ENCODE measurements around the gene ZNF426.

DNA sequence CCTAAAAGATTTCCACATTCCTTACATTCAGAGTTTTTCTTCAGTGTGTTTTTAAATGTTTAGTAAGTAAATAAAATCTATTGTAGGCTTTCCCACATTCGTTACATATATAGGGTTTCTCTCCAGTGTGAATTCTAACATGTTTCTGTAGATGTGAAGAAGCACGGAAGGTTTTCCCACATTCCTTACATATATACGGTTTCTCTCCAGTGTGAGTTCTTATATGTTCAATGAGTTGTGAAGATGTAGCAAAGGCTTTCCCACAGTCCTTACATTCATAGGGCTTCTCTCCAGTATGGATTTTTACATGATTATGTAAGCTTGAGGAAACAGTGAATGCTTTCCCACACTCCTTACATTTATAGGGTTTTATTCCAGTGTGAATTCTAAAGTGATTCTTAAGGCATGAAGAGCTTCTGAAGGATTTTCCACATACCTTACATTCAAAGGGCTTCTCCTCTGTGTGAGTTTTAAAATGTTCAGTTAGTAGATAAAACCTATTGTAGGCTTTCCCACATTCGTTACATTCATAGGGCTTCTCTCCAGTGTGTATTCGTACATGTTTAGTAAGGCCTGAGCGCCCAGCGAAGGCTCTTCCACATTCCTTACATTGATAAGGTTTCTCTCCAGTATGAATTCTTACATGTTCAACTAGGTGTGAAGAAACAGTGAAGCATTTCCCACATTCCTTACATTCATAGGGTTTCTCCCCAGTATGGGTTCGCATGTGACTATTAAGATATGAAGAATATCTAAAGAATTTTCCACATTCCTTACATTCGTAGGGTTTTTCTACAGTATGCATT lies 27.7 kb upstream of the ZNF426 start:
- no peak for TF ChIP-seq POLR2AphosphoS5 (IDR thresholded peaks at IDR 0.05)
- TF ChIP-seq, protein P1, sequence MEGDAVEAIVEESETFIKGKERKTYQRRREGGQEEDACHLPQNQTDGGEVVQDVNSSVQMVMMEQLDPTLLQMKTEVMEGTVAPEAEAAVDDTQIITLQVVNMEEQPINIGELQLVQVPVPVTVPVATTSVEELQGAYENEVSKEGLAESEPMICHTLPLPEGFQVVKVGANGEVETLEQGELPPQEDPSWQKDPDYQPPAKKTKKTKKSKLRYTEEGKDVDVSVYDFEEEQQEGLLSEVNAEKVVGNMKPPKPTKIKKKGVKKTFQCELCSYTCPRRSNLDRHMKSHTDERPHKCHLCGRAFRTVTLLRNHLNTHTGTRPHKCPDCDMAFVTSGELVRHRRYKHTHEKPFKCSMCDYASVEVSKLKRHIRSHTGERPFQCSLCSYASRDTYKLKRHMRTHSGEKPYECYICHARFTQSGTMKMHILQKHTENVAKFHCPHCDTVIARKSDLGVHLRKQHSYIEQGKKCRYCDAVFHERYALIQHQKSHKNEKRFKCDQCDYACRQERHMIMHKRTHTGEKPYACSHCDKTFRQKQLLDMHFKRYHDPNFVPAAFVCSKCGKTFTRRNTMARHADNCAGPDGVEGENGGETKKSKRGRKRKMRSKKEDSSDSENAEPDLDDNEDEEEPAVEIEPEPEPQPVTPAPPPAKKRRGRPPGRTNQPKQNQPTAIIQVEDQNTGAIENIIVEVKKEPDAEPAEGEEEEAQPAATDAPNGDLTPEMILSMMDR (IDR thresholded peaks at IDR 0.05 in 8 of 11, conservative IDR thresholded peaks at IDR 0.05 in 3 of 11), result no peak
